HepG2 (cell line): ENCODE data around the gene SEC63. TPM values are rescaled to one million over a fixed set of nuclear protein-coding genes. Genes with fewer than 3 reads are reported as not detected.

Source experiments
- CREM ChIP-seq, 2 experiments: sonication (generic) in 1 of 2; formaldehyde crosslinking in 1 of 2; IDR thresholded peaks; 2 replicates each; pipeline versions ENCODE4 v1.4.0 to v1.6.1; 2016 to 2020; ENCODE audit warnings: antibody characterized with exemption in 1 of 2, mild to moderate bottlenecking in 1 of 2, missing genetic modification reagents in 1 of 2
- ELF3 ChIP-seq: IDR thresholded peaks from 2 replicates; pipeline ENCODE4 v1.6.1; 2016; ENCODE audit warnings: missing genetic modification reagents, missing compliant biosample characterization
- GATAD2A ChIP-seq: IDR thresholded peaks from 2 replicates; pipeline ENCODE4 v1.6.1; 2016
- HMG20A ChIP-seq: IDR thresholded peaks from 2 replicates; pipeline ENCODE4 v1.6.1; 2016; ENCODE audit warnings: borderline replicate concordance
- SRF ChIP-seq: IDR thresholded peaks from 2 replicates; pipeline ENCODE4 v1.6.1; 2011; ENCODE audit warnings: mild to moderate bottlenecking, low read depth, low read length, moderate library complexity
- TCF12 ChIP-seq, 2 experiments: fragments of 450-650 bp in 1 of 2; sonication (generic) in 1 of 2; formaldehyde crosslinking in 1 of 2; IDR thresholded peaks; 2 replicates each; pipeline versions ENCODE4 v1.6.1 to v1.8.0; 2017 to 2022; ENCODE audit warnings: antibody characterized with exemption in 1 of 2, mild to moderate bottlenecking in 1 of 2, missing genetic modification reagents in 1 of 2, moderate library complexity in 1 of 2
- ZFP82 ChIP-seq: sonication (generic); formaldehyde crosslinking; IDR thresholded peaks from 2 replicates; pipeline ENCODE4 v1.5.1; 2020; ENCODE audit warnings: mild to moderate bottlenecking, missing genetic modification reagents, borderline replicate concordance
- ZNF230 ChIP-seq: sonication (generic); formaldehyde crosslinking; IDR thresholded peaks from 2 replicates; pipeline ENCODE4 v1.4.0; 2020; ENCODE audit warnings: mild to moderate bottlenecking, missing genetic modification reagents
- ZNF331 ChIP-seq: sonication (generic); formaldehyde crosslinking; IDR thresholded peaks from 2 replicates; pipeline ENCODE4 v1.4.0; 2020; ENCODE audit warnings: missing genetic modification reagents
- ZNF430 ChIP-seq: sonication (generic); formaldehyde crosslinking; IDR thresholded peaks from 2 replicates; pipeline ENCODE4 v1.9.0; 2021; ENCODE audit warnings: mild to moderate bottlenecking, missing genetic modification reagents
- ZNF772 ChIP-seq: sonication (generic); formaldehyde crosslinking; IDR thresholded peaks from 2 replicates; pipeline ENCODE4 v1.5.0; 2020; ENCODE audit warnings: mild to moderate bottlenecking, missing genetic modification reagents
- polyA plus RNA-seq, 8 experiments: library from polyadenylated mRNA; depleted of rRNA in 3 of 8; stranded (reverse) in 7 of 8; unstranded in 1 of 8; fragments of >200 nt; fragmentation: Illumina TruSeq in 4 of 8; extraction: Trizol in 4 of 8; gene quantifications; 2 replicates each; pipeline versions ENCODE4 v1.2.1 to v1.2.3, GENCODE V29; 2011 to 2016; ENCODE audit warnings: low read depth in 4 of 8, missing spikeins in 1 of 8, mixed read lengths in 1 of 8; ENCODE audit not compliant: insufficient read depth in 1 of 8
- total RNA-seq, 5 experiments: library from RNA; depleted of rRNA; stranded (reverse); fragments of >200 nt; fragmentation: Illumina TruSeq; extraction: Trizol; gene quantifications; 2 replicates each; pipeline ENCODE4 v1.2.3, GENCODE V29; 2016; ENCODE audit warnings: low read depth in 1 of 5
- TF ChIP-seq, protein P1 (sequence below): sonication (generic); formaldehyde crosslinking; conservative IDR thresholded peaks from 2 replicates; pipeline ENCODE4 v1.4.0; 2020; ENCODE audit warnings: mild to moderate bottlenecking, missing genetic modification reagents, moderate library complexity
- TF ChIP-seq, protein P2 (sequence below): sonication (generic); formaldehyde crosslinking; IDR thresholded peaks from 2 replicates; pipeline ENCODE4 v1.5.1; 2020; ENCODE audit warnings: mild to moderate bottlenecking, missing genetic modification reagents, moderate library complexity
- TF ChIP-seq, protein P3 (sequence below): IDR thresholded peaks from 2 replicates; pipeline ENCODE4 v1.6.1; 2016; ENCODE audit warnings: mild to moderate bottlenecking
- TF ChIP-seq, protein P4 (sequence below): sonication (generic); formaldehyde crosslinking; IDR thresholded peaks from 2 replicates; pipeline ENCODE4 v1.4.0; 2020; ENCODE audit warnings: missing genetic modification reagents, borderline replicate concordance
- TF ChIP-seq, protein P5 (sequence below): sonication (generic); formaldehyde crosslinking; IDR thresholded peaks from 2 replicates; pipeline ENCODE4 v1.4.0; 2020; ENCODE audit warnings: missing genetic modification reagents, borderline replicate concordance

Gene SEC63
- total and polyA plus RNA-seq, 2 of the 13 experiments (the other 11 are each of a cell fraction or from before 2014, with no cell fraction given), result 20.2 to 45.9 TPM

DNA sequence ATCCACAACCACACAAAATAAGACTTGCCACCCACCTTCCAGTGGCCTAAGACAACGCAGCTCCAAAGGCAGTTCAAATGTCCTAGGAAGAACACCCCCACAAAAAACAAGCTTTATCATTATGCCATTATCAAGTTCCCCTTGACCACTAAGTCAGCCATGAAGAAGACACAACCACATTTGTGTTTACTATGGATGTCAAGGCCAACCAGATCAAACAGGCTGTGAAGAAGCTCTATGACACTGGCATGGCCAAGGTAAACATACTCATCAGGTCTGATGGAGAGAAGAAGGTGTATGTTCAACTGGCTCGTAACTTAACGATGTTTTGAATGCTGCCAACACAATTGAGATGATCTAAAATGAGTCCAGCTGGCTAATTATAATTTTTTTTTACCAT, 26.1 kb downstream of the SEC63 start (continued):
- TF ChIP-seq, protein P1, sequence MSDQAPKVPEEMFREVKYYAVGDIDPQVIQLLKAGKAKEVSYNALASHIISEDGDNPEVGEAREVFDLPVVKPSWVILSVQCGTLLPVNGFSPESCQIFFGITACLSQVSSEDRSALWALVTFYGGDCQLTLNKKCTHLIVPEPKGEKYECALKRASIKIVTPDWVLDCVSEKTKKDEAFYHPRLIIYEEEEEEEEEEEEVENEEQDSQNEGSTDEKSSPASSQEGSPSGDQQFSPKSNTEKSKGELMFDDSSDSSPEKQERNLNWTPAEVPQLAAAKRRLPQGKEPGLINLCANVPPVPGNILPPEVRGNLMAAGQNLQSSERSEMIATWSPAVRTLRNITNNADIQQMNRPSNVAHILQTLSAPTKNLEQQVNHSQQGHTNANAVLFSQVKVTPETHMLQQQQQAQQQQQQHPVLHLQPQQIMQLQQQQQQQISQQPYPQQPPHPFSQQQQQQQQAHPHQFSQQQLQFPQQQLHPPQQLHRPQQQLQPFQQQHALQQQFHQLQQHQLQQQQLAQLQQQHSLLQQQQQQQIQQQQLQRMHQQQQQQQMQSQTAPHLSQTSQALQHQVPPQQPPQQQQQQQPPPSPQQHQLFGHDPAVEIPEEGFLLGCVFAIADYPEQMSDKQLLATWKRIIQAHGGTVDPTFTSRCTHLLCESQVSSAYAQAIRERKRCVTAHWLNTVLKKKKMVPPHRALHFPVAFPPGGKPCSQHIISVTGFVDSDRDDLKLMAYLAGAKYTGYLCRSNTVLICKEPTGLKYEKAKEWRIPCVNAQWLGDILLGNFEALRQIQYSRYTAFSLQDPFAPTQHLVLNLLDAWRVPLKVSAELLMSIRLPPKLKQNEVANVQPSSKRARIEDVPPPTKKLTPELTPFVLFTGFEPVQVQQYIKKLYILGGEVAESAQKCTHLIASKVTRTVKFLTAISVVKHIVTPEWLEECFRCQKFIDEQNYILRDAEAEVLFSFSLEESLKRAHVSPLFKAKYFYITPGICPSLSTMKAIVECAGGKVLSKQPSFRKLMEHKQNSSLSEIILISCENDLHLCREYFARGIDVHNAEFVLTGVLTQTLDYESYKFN, result peak; percentile 64
- no peak for TF ChIP-seq TCF12 (IDR thresholded peaks at IDR 0.05)
- TF ChIP-seq TCF12 (CRISPR knock-in tag; IDR thresholded peaks at IDR 0.05), result no peak
- peak; percentile 81; the same call in 1 of the 2 replicates for TF ChIP-seq HMG20A (CRISPR knock-in tag)
- 0 out of 2 replicates have a peak, but pooled peaks have one; percentile 59 for TF ChIP-seq ZNF331
- TF ChIP-seq ELF3, result peak; percentile 57; the same call in 1 of the 2 replicates
- TF ChIP-seq, protein P2, sequence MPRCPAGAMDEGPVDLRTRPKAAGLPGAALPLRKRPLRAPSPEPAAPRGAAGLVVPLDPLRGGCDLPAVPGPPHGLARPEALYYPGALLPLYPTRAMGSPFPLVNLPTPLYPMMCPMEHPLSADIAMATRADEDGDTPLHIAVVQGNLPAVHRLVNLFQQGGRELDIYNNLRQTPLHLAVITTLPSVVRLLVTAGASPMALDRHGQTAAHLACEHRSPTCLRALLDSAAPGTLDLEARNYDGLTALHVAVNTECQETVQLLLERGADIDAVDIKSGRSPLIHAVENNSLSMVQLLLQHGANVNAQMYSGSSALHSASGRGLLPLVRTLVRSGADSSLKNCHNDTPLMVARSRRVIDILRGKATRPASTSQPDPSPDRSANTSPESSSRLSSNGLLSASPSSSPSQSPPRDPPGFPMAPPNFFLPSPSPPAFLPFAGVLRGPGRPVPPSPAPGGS (CRISPR knock-in tag), result no peak
- TF ChIP-seq ZNF230 (CRISPR knock-in tag), result no peak
- TF ChIP-seq, protein P3, sequence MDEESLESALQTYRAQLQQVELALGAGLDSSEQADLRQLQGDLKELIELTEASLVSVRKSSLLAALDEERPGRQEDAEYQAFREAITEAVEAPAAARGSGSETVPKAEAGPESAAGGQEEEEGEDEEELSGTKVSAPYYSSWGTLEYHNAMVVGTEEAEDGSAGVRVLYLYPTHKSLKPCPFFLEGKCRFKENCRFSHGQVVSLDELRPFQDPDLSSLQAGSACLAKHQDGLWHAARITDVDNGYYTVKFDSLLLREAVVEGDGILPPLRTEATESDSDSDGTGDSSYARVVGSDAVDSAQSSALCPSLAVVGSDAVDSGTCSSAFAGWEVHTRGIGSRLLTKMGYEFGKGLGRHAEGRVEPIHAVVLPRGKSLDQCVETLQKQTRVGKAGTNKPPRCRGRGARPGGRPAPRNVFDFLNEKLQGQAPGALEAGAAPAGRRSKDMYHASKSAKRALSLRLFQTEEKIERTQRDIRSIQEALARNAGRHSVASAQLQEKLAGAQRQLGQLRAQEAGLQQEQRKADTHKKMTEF (CRISPR knock-in tag), result peak; percentile 67
- no peak for TF ChIP-seq ZFP82 (CRISPR knock-in tag)
- TF ChIP-seq GATAD2A (CRISPR knock-in tag), result peak; percentile 94
- TF ChIP-seq, protein P4, sequence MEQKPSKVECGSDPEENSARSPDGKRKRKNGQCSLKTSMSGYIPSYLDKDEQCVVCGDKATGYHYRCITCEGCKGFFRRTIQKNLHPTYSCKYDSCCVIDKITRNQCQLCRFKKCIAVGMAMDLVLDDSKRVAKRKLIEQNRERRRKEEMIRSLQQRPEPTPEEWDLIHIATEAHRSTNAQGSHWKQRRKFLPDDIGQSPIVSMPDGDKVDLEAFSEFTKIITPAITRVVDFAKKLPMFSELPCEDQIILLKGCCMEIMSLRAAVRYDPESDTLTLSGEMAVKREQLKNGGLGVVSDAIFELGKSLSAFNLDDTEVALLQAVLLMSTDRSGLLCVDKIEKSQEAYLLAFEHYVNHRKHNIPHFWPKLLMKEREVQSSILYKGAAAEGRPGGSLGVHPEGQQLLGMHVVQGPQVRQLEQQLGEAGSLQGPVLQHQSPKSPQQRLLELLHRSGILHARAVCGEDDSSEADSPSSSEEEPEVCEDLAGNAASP (CRISPR knock-in tag), result peak; percentile 55; the same call in 1 of the 2 replicates
- peak; percentile 37; the same call in 1 of the 2 replicates for TF ChIP-seq CREM (IDR thresholded peaks at IDR 0.05)
- TF ChIP-seq CREM (CRISPR knock-in tag; IDR thresholded peaks at IDR 0.05), result no peak
- peak; percentile 49; the same call in 1 of the 2 replicates for TF ChIP-seq ZNF772 (CRISPR knock-in tag)
- TF ChIP-seq SRF, result no peak
- TF ChIP-seq, protein P5, sequence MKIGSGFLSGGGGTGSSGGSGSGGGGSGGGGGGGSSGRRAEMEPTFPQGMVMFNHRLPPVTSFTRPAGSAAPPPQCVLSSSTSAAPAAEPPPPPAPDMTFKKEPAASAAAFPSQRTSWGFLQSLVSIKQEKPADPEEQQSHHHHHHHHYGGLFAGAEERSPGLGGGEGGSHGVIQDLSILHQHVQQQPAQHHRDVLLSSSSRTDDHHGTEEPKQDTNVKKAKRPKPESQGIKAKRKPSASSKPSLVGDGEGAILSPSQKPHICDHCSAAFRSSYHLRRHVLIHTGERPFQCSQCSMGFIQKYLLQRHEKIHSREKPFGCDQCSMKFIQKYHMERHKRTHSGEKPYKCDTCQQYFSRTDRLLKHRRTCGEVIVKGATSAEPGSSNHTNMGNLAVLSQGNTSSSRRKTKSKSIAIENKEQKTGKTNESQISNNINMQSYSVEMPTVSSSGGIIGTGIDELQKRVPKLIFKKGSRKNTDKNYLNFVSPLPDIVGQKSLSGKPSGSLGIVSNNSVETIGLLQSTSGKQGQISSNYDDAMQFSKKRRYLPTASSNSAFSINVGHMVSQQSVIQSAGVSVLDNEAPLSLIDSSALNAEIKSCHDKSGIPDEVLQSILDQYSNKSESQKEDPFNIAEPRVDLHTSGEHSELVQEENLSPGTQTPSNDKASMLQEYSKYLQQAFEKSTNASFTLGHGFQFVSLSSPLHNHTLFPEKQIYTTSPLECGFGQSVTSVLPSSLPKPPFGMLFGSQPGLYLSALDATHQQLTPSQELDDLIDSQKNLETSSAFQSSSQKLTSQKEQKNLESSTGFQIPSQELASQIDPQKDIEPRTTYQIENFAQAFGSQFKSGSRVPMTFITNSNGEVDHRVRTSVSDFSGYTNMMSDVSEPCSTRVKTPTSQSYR, result peak; percentile 32; the same call in 1 of the 2 replicates
- no peak for TF ChIP-seq ZNF430 (CRISPR knock-in tag)
